ENCODE measurements around the gene YIF1A.
"Not testable (repeated sequence)": the region's sequence is repeated elsewhere in the genome, so short reads cannot be mapped to it uniquely, and the experiment has no call there.

YIF1A gene

GRCh38 chr11:66258473-66258893, 30.5 kb downstream of the YIF1A start:
- no peaks in the 10 kb centered on the region for H3K4me1 ChIP-seq
- H3K36me3 ChIP-seq (ENCODE audit: control insufficient read depth, insufficient read depth, low read length), result no peaks in the 10 kb centered on the region
- no peak overlapping the region for H3K9ac ChIP-seq
- peak overlapping the region; percentile 87 for H2AFZ ChIP-seq
- no peak for TF ChIP-seq CTCF (IDR thresholded peaks at IDR 0.05)
- peak overlapping the region; percentile 80 for H3K4me3 ChIP-seq (ENCODE audit: low read depth, low read length)
- H3K9me3 ChIP-seq (ENCODE audit: control insufficient read depth, low read length), result no peaks in the 10 kb centered on the region
- no peaks in the 10 kb centered on the region for H3K27me3 ChIP-seq (ENCODE audit: control insufficient read depth, insufficient read depth, low read length)
- peak overlapping the region; percentile 94 for H3K4me2 ChIP-seq (ENCODE audit: low read length)
- H3K79me2 ChIP-seq, result no peaks in the 10 kb centered on the region
- H3K27ac ChIP-seq, result no peak overlapping the region

GRCh38 chr11:66253081-66253480, 35.9 kb downstream of the YIF1A start:
- not testable (repeated sequence) for H3K27me3 ChIP-seq (ENCODE audit: control insufficient read depth, insufficient read depth, low read length); H3K9ac ChIP-seq; H3K36me3 ChIP-seq (ENCODE audit: control insufficient read depth, insufficient read depth, low read length)

GRCh38 chr11:66251809-66252208, 37.1 kb downstream of the YIF1A start:
- Histone ChIP-seq H3K27ac (no peak overlapping the region), H2AFZ (no peak overlapping the region), H3K4me2 (ENCODE audit: low read length) (no peak overlapping the region), H3K4me1 (no peaks in the 10 kb centered on the region), H3K9ac (no peak overlapping the region), H3K79me2 (no peaks in the 10 kb centered on the region), H3K27me3 (ENCODE audit: control insufficient read depth, insufficient read depth, low read length) (no peaks in the 10 kb centered on the region), H3K36me3 (ENCODE audit: control insufficient read depth, insufficient read depth, low read length) (no peaks in the 10 kb centered on the region), H3K9me3 (ENCODE audit: control insufficient read depth, low read length) (no peaks in the 10 kb centered on the region), H3K4me3 (ENCODE audit: low read depth, low read length) (no peak overlapping the region)
- no peak for TF ChIP-seq CTCF (IDR thresholded peaks at IDR 0.05)

More at GRCh38 chr11:66253081-66253480, 35.9 kb downstream of the YIF1A start:
- not testable (repeated sequence) for H2AFZ ChIP-seq; H3K4me2 ChIP-seq (ENCODE audit: low read length); H3K4me3 ChIP-seq (ENCODE audit: low read depth, low read length); H3K79me2 ChIP-seq; H3K4me1 ChIP-seq; H3K9me3 ChIP-seq (ENCODE audit: control insufficient read depth, low read length); H3K27ac ChIP-seq

- Histone ChIP-seq H3K9me3 (ENCODE audit: control insufficient read depth, low read length) (no peaks in the 10 kb centered on the region), H3K27me3 (ENCODE audit: control insufficient read depth, insufficient read depth, low read length) (no peaks in the 10 kb centered on the region), H3K4me1 (no peaks in the 10 kb centered on the region), H3K36me3 (ENCODE audit: control insufficient read depth, insufficient read depth, low read length) (no peaks in the 10 kb centered on the region), H3K9ac (no peak overlapping the region), H2AFZ (no peak overlapping the region), H3K4me3 (ENCODE audit: low read depth, low read length) (no peak overlapping the region), H3K4me2 (ENCODE audit: low read length) (no peak overlapping the region), H3K27ac (no peak overlapping the region), H3K79me2 (no peaks in the 10 kb centered on the region)
- no peak for TF ChIP-seq CTCF (IDR thresholded peaks at IDR 0.05)
These were observed 40.0 kb downstream of the YIF1A start for GRCh38 chr11:66248903-66249302.

GRCh38 chr11:66247801-66248200, 41.1 kb downstream of the YIF1A start:
- no peak overlapping the region for H2AFZ ChIP-seq
- no peaks in the 10 kb centered on the region for H3K27me3 ChIP-seq (ENCODE audit: control insufficient read depth, insufficient read depth, low read length)
- no peaks in the 10 kb centered on the region for H3K4me1 ChIP-seq
- H3K4me2 ChIP-seq (ENCODE audit: low read length), result no peak overlapping the region
- no peaks in the 10 kb centered on the region for H3K36me3 ChIP-seq (ENCODE audit: control insufficient read depth, insufficient read depth, low read length)
- H3K9ac ChIP-seq, result no peak overlapping the region
- H3K9me3 ChIP-seq (ENCODE audit: control insufficient read depth, low read length), result no peaks in the 10 kb centered on the region
- TF ChIP-seq CTCF (IDR thresholded peaks at IDR 0.05), result no peak
- H3K27ac ChIP-seq, result no peak overlapping the region
- H3K4me3 ChIP-seq (ENCODE audit: low read depth, low read length), result no peak overlapping the region
- H3K79me2 ChIP-seq, result no peaks in the 10 kb centered on the region

All from parathyroid adenoma (tissue), 2 donors.